Ovary (tissue), 3 donors: ENCODE results near the gene AHRR.

ENCODE experiments used
- CTCF ChIP-seq, 3 donors: fragments of 450-650 bp in 2 of 3; fragments of 200-600 bp in 1 of 3; IDR thresholded peaks; one replicate each; pipeline versions ENCODE4 v1.5.1 to v1.8.0; 2016 to 2022; ENCODE audit warnings: antibody characterized with exemption in 3 of 3, mild to moderate bottlenecking in 1 of 3
- EP300 ChIP-seq: sonication (generic); formaldehyde crosslinking; IDR thresholded peaks from one replicate; pipeline ENCODE4 v1.6.1; 2017; ENCODE audit warnings: antibody characterized with exemption
- POLR2A ChIP-seq: fragments of 450-650 bp; IDR thresholded peaks from one replicate; pipeline ENCODE4 v1.6.1; 2017; ENCODE audit warnings: antibody characterized with exemption, mild to moderate bottlenecking, moderate library complexity
- donor health status: DM: no; HTN: no; CAD: no.

GRCh38 chr5:337563-338130, 16.1 kb downstream of the AHRR start:
- TF ChIP-seq POLR2A, result no peak
- no peak for TF ChIP-seq CTCF (IDR thresholded peaks at IDR 0.05)
- no peak for TF ChIP-seq EP300
